NCI-H2029 (cell line): Measurements from ENCODE around the gene TOMM40L.
A peak's percentile ranks its signal among the peaks of the same experiment; 100 is the strongest.
"Not testable (repeated sequence)": the region's sequence is repeated elsewhere in the genome, so short reads cannot be mapped to it uniquely, and the experiment has no call there.

Experiments
- DNase-seq: peaks from one replicate; lab custom pipeline; 2025; lab: John Stamatoyannopoulos, UW

Gene TOMM40L

DNA sequence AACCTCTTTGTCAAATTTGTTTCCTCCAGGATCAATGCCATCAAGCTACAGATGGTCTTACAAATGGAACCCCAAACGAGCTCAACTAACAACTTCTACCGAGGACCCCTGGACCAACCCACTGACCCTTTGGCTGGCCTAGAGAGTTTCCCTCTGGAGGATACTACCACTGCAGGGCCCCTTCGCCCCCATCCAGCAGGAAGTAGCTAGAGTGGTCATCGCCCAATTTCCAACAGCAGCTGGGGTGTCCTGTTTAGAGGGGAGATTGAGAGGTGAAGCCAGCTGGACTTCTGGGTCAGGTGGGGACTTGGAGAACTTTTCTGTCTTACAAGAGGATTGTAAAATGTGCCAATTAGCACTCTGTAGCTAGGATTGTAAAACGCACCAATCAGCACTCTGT lies 31.2 kb downstream of the TOMM40L start:
- not testable (repeated sequence) for DNase-seq

DNA sequence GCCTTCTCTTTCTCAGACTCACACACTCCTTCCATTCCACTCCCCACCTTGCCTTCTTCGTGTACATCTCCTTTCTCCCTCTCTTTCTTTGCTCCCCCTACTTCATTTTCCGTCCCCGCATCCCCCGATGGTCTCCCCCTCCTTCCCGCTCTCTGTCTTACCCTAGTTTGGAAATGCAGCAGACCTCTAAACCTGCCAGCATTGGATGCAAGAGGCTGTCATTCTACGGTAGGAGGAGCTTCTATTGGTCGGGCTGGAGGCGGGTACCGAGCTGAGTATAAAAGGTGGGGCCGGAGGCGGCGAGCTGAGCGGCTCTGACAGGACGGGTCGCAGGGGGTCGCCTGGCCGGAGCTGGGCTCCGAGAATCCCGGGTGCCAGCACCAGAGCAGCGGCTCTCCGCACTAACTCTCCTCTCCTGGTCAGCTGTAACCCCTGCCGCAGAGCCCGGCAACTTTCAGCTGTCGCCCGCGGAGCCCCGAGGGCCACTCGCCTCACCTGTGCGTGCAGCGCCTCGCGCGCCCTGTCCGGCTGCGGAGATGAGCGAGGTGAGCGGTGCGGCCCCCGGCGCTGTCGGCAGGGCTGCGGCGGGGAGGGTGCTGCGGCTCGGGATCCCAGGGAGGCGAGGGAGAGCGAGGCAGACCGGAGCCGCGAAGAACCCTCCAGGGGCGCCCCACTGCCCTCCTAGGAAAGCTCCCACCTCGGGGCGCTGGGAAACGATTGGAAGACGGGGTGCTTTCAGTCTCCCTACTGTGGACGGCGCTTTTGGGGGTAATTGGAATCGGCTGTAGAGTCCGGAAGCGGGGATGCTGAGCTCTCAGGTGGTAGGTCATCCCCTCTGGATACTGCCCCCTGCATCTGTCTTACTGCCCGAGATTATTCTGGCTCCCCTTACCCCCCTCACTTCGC lies 32.8 kb downstream of the TOMM40L start, which contains the start of gene PCP4L1:
PCP4L1 (plus strand) TSS at position 307 of the 906 bp plus-strand sequence; CDS start at position 537, 230 bp downstream.
- peak; percentile 25 for DNase-seq

DNA sequence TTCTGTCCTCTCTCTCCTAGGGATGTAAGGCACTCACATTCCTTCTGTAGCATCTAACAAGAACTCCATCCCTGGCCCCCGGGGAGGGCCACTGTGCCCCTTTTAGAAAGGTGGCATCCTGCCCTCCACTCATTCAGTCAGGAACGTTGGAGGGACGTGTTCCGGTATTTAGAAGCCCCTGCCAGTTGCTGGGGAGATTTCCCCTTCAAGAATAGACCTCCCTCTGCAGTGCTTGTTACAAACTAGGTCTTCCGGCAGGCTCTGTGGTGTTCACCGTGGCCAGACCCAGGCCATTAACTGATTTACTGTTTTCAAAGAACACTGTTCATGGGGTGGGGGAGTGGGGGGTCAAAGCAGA lies 33.5 kb downstream of the TOMM40L start:
- DNase-seq, result no peak

DNA sequence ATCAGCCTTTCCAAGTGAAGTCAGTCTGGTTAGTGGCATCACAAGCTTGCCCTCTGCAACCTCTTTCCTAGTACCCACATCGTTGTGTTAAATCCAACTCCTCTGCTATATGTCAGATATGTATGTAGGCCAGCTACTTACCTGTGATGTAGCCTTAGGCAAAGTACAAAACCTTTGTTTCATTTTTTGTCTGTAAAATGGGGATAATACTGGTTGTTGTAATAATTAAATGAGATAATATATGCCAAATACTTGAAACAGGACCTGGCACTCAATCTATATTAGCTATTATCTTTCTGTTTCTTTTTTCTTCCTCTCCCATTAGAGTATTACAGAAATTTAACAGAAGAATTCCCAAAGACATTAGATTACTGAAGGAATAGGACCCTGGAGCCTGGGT lies 33.9 kb downstream of the TOMM40L start:
- no peak for DNase-seq

DNA sequence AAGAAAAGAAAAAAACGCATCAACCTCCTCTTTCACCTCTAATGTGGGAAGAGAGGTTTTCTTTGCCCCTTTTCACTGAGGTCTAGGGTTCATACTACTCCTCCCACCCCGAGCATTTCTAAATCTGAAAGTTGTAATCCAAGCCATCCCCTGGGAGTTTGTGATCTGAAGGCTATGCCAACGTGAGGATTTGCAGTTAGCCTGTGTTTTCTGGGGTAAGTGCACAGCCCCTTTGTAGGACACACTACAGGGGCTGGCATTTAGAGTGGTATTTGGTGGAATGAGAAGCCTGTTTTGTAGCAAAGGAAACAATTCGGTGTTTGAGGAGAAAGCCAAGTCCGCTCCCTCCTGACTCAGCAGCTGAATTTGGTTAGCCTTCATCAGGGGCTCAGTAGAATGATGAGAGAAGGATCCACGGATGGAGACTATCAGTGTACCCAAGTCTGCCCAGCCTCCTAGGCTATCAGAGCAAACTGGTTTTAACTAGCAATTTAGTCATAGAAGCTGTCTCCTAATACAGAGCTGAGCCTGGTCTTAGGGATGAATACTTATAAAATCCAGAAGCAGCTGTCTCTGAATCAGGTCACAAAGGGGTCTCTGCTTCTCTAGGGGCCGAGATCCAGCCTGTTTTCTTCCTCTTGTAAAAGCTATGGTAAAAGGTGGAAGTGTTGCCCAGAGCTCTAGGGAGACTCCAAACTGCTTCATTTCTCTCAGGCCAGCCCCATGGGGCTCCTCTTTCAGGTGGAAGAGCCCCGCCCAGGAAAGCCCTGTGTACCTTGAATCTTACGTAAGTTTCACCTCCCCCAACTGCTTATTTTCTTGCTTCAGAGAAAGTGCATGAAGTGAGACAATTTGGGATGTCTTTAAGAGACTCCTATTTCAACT lies 34.8 kb downstream of the TOMM40L start:
- no peak for DNase-seq

DNA sequence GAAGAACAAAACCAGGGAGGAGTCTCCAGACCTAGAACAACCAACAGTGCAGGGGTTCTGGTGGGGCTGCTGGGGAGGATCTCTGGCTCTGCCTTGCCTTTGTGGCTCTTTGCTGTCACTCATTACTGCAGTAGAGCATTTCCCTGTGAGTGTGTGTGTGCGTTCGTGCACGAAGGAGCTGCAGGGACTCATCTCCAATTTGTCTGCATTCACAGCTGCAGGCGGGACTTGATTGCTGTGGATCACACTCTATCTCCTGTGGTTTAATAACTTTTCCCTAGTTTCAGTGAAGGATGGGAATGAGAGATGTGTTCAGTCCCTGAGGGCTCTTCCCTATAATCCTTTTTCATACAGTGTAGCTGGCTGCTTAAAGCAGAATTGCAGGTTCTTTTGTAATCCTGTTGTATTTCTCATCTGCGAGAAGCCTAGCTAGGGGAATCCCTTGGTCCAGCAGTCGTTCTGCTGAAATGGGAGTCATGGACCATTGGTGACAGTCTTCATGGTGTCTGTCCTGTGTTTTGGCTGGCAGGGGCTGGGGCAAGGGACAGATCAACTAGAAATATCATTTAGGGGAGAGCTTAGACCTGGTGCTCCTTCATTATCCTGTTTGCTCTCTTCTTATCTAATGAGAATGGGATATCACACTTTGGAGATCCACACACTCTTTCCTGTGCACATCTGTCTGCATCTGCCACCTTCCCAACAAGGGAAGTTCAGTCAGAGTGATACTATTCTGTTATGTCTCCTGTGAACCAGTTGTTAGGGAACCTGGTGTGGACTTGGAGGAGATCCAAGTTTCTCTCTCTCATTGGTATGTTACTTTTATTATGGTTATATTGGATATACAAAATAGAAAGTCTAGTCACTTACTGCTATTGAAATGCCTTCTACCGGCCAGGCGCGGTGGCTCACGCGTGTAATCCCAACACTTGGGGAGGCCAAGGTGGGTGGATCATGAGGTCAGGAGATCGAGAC lies 35.7 kb downstream of the TOMM40L start:
- DNase-seq, result no peak

DNA sequence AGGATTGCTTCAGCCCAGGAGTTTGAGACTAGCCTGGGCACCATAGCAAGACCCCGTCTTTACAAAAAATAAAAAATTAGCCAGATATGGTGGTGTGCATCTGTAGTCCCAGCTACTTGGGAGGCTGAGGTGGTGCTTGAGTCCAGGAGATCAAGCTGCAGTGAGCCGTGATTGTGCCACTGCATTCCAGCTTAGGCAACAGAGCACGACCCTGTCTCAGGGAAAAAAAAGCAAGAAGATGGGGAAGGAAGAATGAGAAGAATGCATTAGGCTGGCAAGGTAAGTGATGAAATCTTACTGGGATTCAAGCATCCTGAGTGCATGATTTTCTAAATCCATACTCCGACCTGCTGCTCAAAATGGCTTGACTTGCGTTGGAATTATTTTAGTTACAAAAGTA lies 39.4 kb downstream of the TOMM40L start:
- DNase-seq, result no peak

DNA sequence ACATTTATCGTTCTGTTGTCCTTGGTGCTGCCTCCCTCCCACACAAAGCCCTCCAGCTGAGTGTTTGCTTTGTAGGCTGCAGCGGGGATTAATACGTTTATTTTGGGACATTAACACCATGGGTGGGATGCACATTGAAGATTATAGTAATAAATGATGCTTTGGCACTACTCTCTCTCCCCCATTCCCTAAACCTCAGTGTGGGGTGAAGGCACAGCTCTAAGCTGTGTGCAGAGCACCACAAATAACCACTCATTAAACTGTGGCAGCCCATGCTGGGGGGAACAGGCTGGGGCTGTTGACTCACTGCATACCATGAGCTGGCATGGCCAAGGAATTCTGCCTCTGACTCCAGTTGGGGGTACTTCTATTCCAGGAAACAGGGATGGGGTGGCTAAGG lies 40.3 kb downstream of the TOMM40L start:
- no peak for DNase-seq

DNA sequence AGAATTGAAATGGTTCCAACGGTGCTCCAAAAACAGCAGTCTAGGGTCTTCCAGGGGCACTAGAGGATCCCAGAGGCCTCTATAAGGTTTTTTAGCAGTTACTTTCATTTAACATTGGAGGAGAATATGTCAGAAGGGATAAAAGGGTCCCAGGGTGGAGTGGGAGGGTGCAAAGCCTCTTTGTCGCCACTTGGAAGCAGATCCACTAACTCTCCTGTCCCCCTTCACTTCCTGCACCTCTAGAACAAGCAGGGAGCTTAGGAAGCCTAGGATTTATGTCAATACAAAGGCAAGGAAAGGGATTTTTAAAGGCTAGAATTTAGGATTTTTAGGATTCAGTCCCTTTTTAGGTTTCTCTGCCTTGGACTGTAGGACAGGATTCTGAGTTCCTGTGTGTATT lies 41.0 kb downstream of the TOMM40L start:
- DNase-seq, result no peak

DNA sequence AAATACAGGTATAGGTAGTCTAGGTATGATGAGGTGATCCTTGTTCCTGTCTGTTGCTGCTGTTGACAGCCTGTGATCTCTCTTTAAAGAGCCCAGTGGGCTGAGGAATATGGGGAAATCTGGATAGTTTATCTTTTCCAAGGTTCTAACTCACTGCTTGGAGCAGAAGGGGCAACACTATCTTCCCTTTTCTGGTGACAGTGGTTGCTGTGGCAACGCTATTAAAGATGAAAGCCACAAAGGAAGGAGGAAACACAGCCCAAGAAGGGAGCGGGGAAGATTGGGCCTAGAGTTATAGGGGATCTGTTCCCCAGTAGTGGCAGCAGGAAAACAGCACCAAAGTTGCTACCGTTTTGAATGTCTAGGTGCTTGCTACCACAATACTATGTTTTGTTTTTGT lies 41.5 kb downstream of the TOMM40L start:
- DNase-seq, result no peak

DNA sequence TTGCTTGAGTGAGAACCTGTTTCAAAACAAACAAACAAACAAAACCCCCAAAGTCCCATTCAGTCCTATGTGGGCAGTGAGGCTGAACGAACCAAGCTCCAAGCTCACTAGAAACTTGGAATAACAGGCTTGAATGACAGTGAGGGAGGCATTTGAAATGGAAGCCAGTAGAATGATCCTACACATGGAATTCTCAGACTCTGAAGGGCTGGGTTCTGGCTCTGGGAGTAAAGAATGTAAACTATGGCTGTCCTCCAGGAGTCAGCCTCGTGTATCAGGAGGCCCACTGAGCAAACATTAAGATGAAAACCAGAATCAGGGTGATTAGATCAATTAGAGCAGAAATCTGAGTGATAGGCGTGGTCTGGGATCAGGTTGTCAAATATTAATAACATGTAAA lies 47.5 kb downstream of the TOMM40L start:
- DNase-seq, result no peak

DNA sequence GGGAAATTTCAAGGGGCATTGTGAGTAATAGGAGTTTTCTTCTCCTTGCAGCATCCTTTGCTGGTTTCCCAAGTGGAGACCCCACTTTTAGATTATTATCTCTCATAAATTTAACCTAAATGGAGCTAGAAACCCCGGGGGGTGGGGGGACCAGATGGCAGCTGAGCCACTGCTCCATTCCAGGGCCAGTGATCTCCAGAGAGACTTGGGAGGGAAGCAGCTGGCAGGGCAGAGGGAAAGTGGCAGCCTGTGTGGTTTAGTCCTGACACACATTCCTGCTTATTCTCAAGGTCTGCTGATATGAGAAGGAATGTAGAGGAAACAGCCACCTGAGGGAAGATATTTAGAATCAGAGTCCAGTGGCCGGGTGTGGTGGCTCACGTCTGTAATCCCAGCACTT lies 49.0 kb downstream of the TOMM40L start:
- DNase-seq, result no peak
